Muscle layer of duodenum (tissue), 2 donors: ENCODE results near the gene CDKL1.

Experiments used
- H3K27ac ChIP-seq: one replicate; pipeline ENCODE4 v1.7.0; 2013; ENCODE audit warnings: mild to moderate bottlenecking, low read length
- H3K27me3 ChIP-seq: one replicate; pipeline ENCODE4 v1.7.0; 2013; ENCODE audit warnings: low read depth, mild to moderate bottlenecking, control low read depth, low read length
- H3K36me3 ChIP-seq, 2 donors: one replicate each; pipeline ENCODE4 v1.7.0; 2013; ENCODE audit warnings: low read length in 2 of 2, control low read depth in 1 of 2, mild to moderate bottlenecking in 1 of 2; ENCODE audit not compliant: insufficient read depth in 2 of 2, control insufficient read depth in 1 of 2
- H3K4me1 ChIP-seq, 2 donors: one replicate each; pipeline ENCODE4 v1.7.0; 2013; ENCODE audit warnings: low read length in 2 of 2, mild to moderate bottlenecking in 2 of 2, control low read depth in 1 of 2, moderate library complexity in 1 of 2; ENCODE audit not compliant: insufficient read depth in 2 of 2, control insufficient read depth in 1 of 2
- H3K4me3 ChIP-seq, 2 donors: one replicate each; pipeline ENCODE4 v1.7.0; 2013; ENCODE audit warnings: low read length in 2 of 2, low read depth in 1 of 2, mild to moderate bottlenecking in 1 of 2
- H3K9me3 ChIP-seq, 2 donors: one replicate each; pipeline ENCODE4 v1.7.0; 2013; ENCODE audit warnings: low read length in 2 of 2, control low read depth in 1 of 2, mild to moderate bottlenecking in 1 of 2; ENCODE audit not compliant: control insufficient read depth in 1 of 2
- donor health status: healthy.

Gene CDKL1

DNA sequence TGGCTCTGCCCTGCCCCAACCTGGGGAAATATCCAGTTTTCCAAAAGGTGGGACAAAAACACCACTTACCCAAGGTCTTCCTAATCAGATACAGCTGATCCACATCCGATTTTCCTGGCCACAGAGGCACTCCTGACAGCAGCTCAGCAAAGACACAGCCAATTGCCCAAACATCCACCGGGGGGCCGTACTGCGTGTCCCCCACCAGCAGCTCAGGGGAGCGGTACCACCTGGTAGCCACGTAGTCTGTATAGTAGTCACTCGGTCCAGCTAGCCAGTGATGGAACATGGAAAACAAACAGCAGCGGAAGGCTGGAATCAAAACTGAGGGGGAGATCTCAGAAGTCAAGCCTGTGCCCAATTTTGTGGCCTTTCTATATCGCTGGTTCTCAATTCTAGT lies 55.7 kb downstream of the CDKL1 start:
- Histone ChIP-seq H3K4me1 (peaks cover 10 to 30% of the 10 kb centered on the region in 2 donors), H3K4me3 (no peak overlapping the region), H3K9me3 (no peaks in the 10 kb centered on the region), H3K27ac (no peak overlapping the region), H3K27me3 (no peaks in the 10 kb centered on the region), H3K36me3 (no peaks in the 10 kb centered on the region)

GRCh38 chr14:50340045-50340444 lies 56.6 kb downstream of the CDKL1 start:
- Histone ChIP-seq H3K36me3 (no peaks in the 10 kb centered on the region), H3K9me3 (no peaks in the 10 kb centered on the region), H3K27ac (no peak overlapping the region), H3K27me3 (no peaks in the 10 kb centered on the region), H3K4me3 (no peak overlapping the region), H3K4me1 (peaks cover 16 to 34% of the 10 kb centered on the region in 2 donors)

DNA sequence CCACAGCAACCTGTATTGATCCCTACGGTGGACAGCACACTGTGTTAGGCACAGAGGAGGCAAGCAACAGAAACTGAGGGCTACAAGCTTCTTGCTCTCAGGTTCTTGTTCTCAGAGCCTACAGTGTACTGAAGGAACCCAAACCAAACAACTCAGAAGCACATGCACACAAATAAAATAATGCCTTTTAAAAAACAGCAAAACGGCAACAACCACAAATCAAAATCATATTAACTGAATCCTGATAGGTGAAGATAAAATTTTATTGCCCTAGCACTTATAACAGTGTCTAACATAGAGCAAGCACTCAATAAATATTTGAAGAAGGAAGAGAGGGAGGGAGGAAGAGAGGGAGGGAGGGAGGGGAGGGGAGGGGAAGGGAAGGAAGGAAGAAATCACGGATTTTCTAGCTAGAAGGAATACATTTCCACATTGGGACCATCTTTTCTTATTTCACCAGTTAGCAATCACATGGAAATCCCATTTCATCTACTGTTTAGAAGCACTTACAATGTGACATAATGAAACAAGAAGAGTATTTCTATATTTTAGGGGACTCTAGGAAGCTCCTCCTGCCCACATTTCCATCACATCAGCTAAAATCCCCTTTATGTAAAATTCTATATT lies 57.4 kb downstream of the CDKL1 start:
- no peaks in the 10 kb centered on the region for H3K9me3 ChIP-seq
- H3K36me3 ChIP-seq: no peaks in the 10 kb centered on the region
- no peak overlapping the region for H3K4me3 ChIP-seq
- H3K27me3 ChIP-seq: no peaks in the 10 kb centered on the region
- no peak overlapping the region for H3K27ac ChIP-seq
- peaks cover 13 to 33% of the 10 kb centered on the region in 2 donors for H3K4me1 ChIP-seq

GRCh38 chr14:50338587-50338986 lies 58.1 kb downstream of the CDKL1 start:
- Histone ChIP-seq H3K4me3 (no peak overlapping the region), H3K27me3 (no peaks in the 10 kb centered on the region), H3K27ac (no peak overlapping the region), H3K9me3 (no peaks in the 10 kb centered on the region), H3K36me3 (no peaks in the 10 kb centered on the region), H3K4me1 (peaks cover 13 to 27% of the 10 kb centered on the region in 2 donors)

DNA sequence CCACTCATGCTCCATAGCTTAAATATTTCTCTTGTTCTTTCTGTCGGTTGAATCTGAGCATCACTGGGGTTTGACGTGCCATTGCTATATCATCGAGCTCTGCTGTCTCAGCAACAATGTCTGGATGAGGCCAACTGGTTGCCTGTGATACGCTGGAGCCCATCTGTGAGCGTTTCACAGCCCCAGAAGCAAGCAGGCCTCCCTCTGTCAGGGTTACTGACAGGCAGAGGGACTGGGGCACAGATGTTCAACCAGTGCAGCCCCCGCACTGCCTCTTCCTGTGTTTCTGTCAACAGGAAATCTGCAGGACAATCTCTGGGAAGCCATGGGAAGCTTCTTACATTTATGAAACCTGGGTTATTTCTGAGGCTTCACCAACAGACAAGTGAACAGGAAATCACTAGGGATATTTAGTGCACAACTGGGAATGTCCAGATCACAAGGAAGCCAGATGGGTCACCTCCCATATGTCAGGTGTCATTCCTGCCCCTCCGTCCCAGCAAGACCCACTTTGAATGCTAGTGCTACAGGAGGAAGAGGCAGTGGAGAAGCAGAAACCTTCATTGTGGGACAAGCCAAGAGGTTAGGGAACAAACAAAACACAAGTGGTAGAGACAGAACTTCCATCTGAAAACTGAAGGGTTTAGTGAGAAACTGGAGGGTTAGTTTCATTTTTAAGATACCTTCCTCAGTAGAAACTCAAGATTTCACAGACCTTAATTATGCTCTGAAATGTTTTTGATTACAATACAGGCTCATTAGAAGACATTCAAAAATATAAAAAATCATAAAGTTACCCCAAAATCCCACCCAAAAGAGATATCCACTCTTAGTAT lies 60.5 kb downstream of the CDKL1 start:
- Histone ChIP-seq H3K4me3 (peak overlapping the region in 1 of 2 donors; percentile 19), H3K27me3 (no peaks in the 10 kb centered on the region), H3K36me3 (peaks cover 0 to 7% of the 10 kb centered on the region in 2 donors), H3K9me3 (no peaks in the 10 kb centered on the region), H3K27ac (peak overlapping the region; percentile 71), H3K4me1 (peaks cover 13 to 15% of the 10 kb centered on the region in 2 donors)

GRCh38 chr14:50335389-50335788 lies 61.3 kb downstream of the CDKL1 start:
- peaks cover 13 to 15% of the 10 kb centered on the region in 2 donors for H3K4me1 ChIP-seq
- H3K9me3 ChIP-seq: no peaks in the 10 kb centered on the region
- H3K4me3 ChIP-seq: no peak overlapping the region
- H3K27ac ChIP-seq: peak overlapping the region; percentile 71
- peaks cover 0 to 9% of the 10 kb centered on the region in 2 donors for H3K36me3 ChIP-seq
- H3K27me3 ChIP-seq: no peaks in the 10 kb centered on the region

GRCh38 chr14:50334211-50334610 lies 62.5 kb downstream of the CDKL1 start:
- Histone ChIP-seq H3K4me1 (peaks cover 13 to 15% of the 10 kb centered on the region in 2 donors), H3K27ac (no peak overlapping the region), H3K4me3 (no peak overlapping the region), H3K9me3 (no peaks in the 10 kb centered on the region), H3K27me3 (no peaks in the 10 kb centered on the region), H3K36me3 (peaks cover 0 to 14% of the 10 kb centered on the region in 2 donors)

- H3K9me3 ChIP-seq: no peaks in the 10 kb centered on the region
- peaks cover 9 to 15% of the 10 kb centered on the region in 2 donors for H3K4me1 ChIP-seq
- no peak overlapping the region for H3K27ac ChIP-seq
- H3K27me3 ChIP-seq: no peaks in the 10 kb centered on the region
- H3K36me3 ChIP-seq: peaks cover 0 to 14% of the 10 kb centered on the region in 2 donors
- H3K4me3 ChIP-seq: no peak overlapping the region
These were observed 63.6 kb downstream of the CDKL1 start for GRCh38 chr14:50333014-50333509.

DNA sequence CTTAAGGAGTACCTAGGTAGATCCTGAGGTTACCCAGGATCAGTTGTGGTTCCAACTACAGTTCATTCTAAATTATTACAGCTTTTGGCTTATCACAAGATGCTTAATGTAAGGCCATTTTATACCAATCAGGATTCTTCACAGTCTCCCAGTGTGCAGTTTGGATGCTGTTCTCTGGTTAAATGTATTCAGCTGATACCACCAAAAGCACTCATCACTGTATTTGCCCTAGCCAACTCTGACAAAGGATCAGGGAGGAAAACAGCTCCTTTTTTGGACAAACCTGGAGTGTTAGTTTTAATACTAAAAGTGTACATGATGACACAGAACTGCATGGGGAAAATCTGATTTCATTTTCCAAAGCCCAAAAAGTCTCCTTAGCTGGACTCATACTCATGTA lies 65.1 kb downstream of the CDKL1 start:
- Histone ChIP-seq H3K4me1 (peaks cover 9 to 15% of the 10 kb centered on the region in 2 donors), H3K4me3 (no peak overlapping the region), H3K27me3 (no peaks in the 10 kb centered on the region), H3K27ac (no peak overlapping the region), H3K36me3 (peaks cover under 1 to 14% of the 10 kb centered on the region in 2 donors), H3K9me3 (no peaks in the 10 kb centered on the region)

DNA sequence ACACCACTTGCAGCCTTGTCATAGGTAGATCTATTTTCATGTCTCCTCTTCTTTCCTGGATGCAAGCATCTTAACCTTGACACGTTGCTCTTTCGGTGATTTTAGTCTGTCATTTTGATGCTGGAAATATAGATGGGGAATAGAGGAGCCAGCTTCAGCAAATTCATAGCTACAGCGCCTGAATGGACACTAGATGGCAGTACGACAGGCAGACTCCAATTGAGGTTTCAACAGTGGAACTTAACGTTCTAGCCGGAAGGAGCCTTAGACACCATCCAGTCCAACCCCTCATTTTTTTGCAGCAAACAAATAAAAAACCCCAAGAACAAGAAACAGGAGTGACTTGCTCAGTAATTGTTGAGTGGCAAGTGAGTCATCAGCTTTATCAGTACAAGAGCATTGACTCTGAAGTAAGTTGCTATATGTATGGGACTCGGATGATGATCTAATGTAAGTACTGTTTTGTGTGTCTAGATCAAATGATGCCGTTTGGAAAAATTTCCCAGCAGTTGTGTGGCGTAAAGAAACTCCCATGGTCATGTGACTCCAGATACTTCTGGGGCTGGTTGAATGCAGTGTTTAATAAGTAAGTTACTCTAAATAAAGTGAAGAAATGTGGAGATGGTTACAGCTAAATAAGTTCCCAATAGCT lies 75.5 kb downstream of the CDKL1 start:
- H3K4me3 ChIP-seq: peak overlapping the region; percentile 37 to 59
- peak overlapping the region; percentile 89 for H3K27ac ChIP-seq
- no peaks in the 10 kb centered on the region for H3K9me3 ChIP-seq
- no peaks in the 10 kb centered on the region for H3K27me3 ChIP-seq
- peaks cover 0 to 7% of the 10 kb centered on the region in 2 donors for H3K4me1 ChIP-seq
- peaks cover 3 to 10% of the 10 kb centered on the region in 2 donors for H3K36me3 ChIP-seq

- Histone ChIP-seq H3K36me3 (peaks cover 3 to 10% of the 10 kb centered on the region in 2 donors), H3K4me3 (peak overlapping the region in 1 of 2 donors; percentile 59), H3K27me3 (no peaks in the 10 kb centered on the region), H3K9me3 (no peaks in the 10 kb centered on the region), H3K4me1 (peaks cover 0 to 7% of the 10 kb centered on the region in 2 donors), H3K27ac (peak overlapping the region; percentile 89)
These were observed 76.4 kb downstream of the CDKL1 start for GRCh38 chr14:50320283-50320682.
